Pulmonary artery endothelial cell (primary cell): ENCODE results near the gene SORCS1. TPM values are rescaled to one million over a fixed set of nuclear protein-coding genes. Genes with fewer than 3 reads are reported as not detected.
"Not testable (repeated sequence)": the region's sequence is repeated elsewhere in the genome, so short reads cannot be mapped to it uniquely, and the experiment has no call there.

Experiments used
- DNase-seq: peaks from one replicate; pipeline ENCODE4 v3.0.0-alpha.2; 2011; ENCODE audit warnings: low read depth, low spot score
- total RNA-seq: library from RNA; depleted of rRNA; stranded (reverse); fragments of >200 nt; gene quantifications from 2 replicates; pipeline ENCODE4 v1.2.3, GENCODE V29; 2014

SORCS1 gene
- total RNA-seq, 1 donor from 2014 or later, result not detected

- no peak for DNase-seq
These were observed 109.9 kb downstream of the SORCS1 start for GRCh38 chr10:107054469-107055156.

GRCh38 chr10:107051769-107052168 lies 112.7 kb downstream of the SORCS1 start:
- DNase-seq, result no peak

- DNase-seq, result no peak
These were observed 121.0 kb downstream of the SORCS1 start for GRCh38 chr10:107043461-107043860.

- DNase-seq, result no peak
These were observed 127.0 kb downstream of the SORCS1 start for GRCh38 chr10:107037192-107038122.

GRCh38 chr10:107033799-107034422 lies 130.6 kb downstream of the SORCS1 start:
- DNase-seq, result no peak

GRCh38 chr10:107032700-107033401 lies 131.7 kb downstream of the SORCS1 start:
- no peak for DNase-seq

- no peak for DNase-seq
These were observed 132.4 kb downstream of the SORCS1 start for GRCh38 chr10:107031931-107032699.

GRCh38 chr10:107028236-107028635 lies 136.3 kb downstream of the SORCS1 start:
- DNase-seq, result no peak

GRCh38 chr10:107025676-107026075 lies 138.8 kb downstream of the SORCS1 start:
- no peak for DNase-seq

- DNase-seq, result not testable (repeated sequence)
These were observed 140.5 kb downstream of the SORCS1 start for GRCh38 chr10:107024033-107024432.

GRCh38 chr10:107022600-107023354 lies 141.7 kb downstream of the SORCS1 start:
- no peak for DNase-seq

GRCh38 chr10:107019154-107019553 lies 145.4 kb downstream of the SORCS1 start:
- DNase-seq, result no peak

GRCh38 chr10:107013258-107014006 lies 151.1 kb downstream of the SORCS1 start:
- DNase-seq, result no peak

- DNase-seq, result no peak
These were observed 152.5 kb downstream of the SORCS1 start for GRCh38 chr10:107011992-107012391.

- no peak for DNase-seq
These were observed 153.4 kb downstream of the SORCS1 start for GRCh38 chr10:107011105-107011504.

GRCh38 chr10:107010531-107010930 lies 154.0 kb downstream of the SORCS1 start:
- no peak for DNase-seq

- DNase-seq, result no peak
These were observed 160.1 kb downstream of the SORCS1 start for GRCh38 chr10:107004362-107004761.

GRCh38 chr10:107002068-107002467 lies 162.4 kb downstream of the SORCS1 start:
- no peak for DNase-seq

GRCh38 chr10:106999118-106999707 lies 165.3 kb downstream of the SORCS1 start:
- DNase-seq, result no peak
